Measurements from ENCODE around the gene DOCK2.

DNA sequence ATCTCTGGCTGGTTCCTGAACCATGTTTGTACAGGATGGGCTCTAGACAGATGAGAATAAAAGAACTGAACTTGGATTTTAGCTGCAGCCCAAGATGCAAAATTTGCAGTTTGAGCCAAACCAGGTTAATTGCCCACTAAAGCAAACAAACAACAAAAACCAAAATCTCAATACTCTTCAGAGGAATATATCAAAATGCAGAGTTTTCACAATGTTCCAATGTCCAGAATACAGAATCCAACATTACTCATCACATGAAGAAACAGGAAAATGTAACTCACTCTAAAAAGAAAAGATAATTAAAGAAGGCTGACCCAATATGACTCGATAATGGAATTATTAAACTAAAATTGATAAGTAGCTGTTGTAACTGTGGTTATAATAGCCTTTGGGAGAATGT lies 489.0 kb downstream of the DOCK2 start:
- TF ChIP-seq POLR2A (IDR thresholded peaks at IDR 0.05), result no peak
- TF ChIP-seq, protein P1, sequence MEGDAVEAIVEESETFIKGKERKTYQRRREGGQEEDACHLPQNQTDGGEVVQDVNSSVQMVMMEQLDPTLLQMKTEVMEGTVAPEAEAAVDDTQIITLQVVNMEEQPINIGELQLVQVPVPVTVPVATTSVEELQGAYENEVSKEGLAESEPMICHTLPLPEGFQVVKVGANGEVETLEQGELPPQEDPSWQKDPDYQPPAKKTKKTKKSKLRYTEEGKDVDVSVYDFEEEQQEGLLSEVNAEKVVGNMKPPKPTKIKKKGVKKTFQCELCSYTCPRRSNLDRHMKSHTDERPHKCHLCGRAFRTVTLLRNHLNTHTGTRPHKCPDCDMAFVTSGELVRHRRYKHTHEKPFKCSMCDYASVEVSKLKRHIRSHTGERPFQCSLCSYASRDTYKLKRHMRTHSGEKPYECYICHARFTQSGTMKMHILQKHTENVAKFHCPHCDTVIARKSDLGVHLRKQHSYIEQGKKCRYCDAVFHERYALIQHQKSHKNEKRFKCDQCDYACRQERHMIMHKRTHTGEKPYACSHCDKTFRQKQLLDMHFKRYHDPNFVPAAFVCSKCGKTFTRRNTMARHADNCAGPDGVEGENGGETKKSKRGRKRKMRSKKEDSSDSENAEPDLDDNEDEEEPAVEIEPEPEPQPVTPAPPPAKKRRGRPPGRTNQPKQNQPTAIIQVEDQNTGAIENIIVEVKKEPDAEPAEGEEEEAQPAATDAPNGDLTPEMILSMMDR (IDR thresholded peaks at IDR 0.05), result no peak

Data from adrenal gland (tissue), 5 donors.